ENCODE measurements around the gene COX15.

DNA sequence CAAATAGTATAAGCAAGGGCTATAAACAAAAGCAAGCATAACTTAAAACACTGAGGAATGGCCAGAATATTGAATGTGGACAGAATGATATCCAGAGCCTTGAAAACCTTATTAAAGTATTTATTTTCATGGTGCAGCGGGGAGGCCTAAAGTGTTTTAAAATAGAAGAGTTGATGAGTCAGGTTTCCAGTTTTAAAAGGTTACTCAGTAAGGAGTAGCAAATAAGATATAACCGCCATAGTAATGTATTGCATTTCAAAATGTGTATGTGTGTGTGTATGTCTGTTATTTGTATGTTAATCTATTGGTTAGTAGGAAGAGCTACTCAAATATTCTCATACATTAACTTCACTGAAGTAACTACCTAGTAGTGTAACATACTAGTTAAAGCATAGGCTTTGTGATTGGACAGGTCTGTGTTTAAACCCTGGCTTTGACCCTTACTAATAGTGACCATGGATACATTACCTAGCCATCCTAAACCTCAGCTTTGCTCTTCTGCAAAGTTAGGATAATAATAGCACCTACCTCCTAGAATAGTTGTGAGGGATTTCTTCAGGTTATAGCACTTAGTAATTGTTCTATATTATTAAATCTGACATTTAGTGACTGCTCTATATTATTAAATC lies 17.0 kb upstream of the COX15 start:
- TF ChIP-seq, protein P1, sequence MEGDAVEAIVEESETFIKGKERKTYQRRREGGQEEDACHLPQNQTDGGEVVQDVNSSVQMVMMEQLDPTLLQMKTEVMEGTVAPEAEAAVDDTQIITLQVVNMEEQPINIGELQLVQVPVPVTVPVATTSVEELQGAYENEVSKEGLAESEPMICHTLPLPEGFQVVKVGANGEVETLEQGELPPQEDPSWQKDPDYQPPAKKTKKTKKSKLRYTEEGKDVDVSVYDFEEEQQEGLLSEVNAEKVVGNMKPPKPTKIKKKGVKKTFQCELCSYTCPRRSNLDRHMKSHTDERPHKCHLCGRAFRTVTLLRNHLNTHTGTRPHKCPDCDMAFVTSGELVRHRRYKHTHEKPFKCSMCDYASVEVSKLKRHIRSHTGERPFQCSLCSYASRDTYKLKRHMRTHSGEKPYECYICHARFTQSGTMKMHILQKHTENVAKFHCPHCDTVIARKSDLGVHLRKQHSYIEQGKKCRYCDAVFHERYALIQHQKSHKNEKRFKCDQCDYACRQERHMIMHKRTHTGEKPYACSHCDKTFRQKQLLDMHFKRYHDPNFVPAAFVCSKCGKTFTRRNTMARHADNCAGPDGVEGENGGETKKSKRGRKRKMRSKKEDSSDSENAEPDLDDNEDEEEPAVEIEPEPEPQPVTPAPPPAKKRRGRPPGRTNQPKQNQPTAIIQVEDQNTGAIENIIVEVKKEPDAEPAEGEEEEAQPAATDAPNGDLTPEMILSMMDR (IDR thresholded peaks at IDR 0.05), result no peak
- no peak for TF ChIP-seq POLR2AphosphoS5 (IDR thresholded peaks at IDR 0.05)
- TF ChIP-seq POLR2A (IDR thresholded peaks at IDR 0.05), result no peak
